ENCODE data around the gene AFAP1L1.

GRCh38 chr5:149379177-149379761 lies 107.6 kb downstream of the AFAP1L1 start, which contains the start of gene IL17B:
- TF ChIP-seq CTCF (IDR thresholded peaks at IDR 0.05; ENCODE audit: poor library complexity) (no peak), EZH2phosphoT487 (IDR thresholded peaks at IDR 0.05; ENCODE audit: low read depth, severe bottlenecking, unreplicated experiment) (no peak), EZH2 (IDR thresholded peaks at IDR 0.05; ENCODE audit: borderline replicate concordance) (no peak)
